Activated naive CD4-positive, alpha-beta T cell treated with Interleukin-2 at 50 U/mL for 16 hours (primary cell): ENCODE data around the gene HMGN4.
A peak's percentile ranks its signal among the peaks of the same experiment; 100 is the strongest.

ENCODE experiments used
- DNase-seq: peaks from one replicate; pipeline ENCODE4 v3.0.0-alpha.2; 2020

The HMGN4 gene

GRCh38 chr6:26578741-26579140 is 40.6 kb downstream of the HMGN4 start:
- no peak for DNase-seq

- no peak for DNase-seq
Observed at GRCh38 chr6:26581164-26581915, 43.2 kb downstream of the HMGN4 start.

DNA sequence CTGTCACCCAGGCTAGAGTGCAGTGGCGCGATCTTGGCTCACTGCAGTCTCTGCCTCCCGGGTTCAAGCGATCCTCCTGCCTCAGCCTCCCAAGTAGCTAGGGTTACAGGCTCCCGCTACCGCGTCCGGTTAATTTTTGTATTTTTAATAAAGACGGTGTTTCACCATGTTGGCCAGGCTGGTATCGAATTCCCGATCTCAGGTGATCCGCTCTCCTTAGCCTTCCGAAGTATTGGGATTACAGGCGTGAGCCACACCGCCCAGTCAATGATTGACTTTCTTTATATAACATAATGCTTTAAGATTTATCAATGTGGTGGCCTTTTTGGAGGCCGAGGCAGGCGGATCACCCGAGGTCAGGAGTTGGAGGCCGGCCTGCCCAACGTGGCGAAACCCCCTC is 50.8 kb downstream of the HMGN4 start:
- no peak for DNase-seq

- no peak for DNase-seq
Observed at GRCh38 chr6:26592649-26593048, 54.5 kb downstream of the HMGN4 start.

GRCh38 chr6:26593278-26594130 is 55.3 kb downstream of the HMGN4 start:
- DNase-seq, result no peak

GRCh38 chr6:26594131-26594498 is 55.9 kb downstream of the HMGN4 start:
- DNase-seq, result no peak

GRCh38 chr6:26594730-26595632 is 56.8 kb downstream of the HMGN4 start:
- peak; percentile 44 for DNase-seq

- peak; percentile 88 for DNase-seq
Observed at GRCh38 chr6:26595669-26596269, 57.6 kb downstream of the HMGN4 start.
